ENCODE measurements around the gene TTC22.

Gene TTC22

DNA sequence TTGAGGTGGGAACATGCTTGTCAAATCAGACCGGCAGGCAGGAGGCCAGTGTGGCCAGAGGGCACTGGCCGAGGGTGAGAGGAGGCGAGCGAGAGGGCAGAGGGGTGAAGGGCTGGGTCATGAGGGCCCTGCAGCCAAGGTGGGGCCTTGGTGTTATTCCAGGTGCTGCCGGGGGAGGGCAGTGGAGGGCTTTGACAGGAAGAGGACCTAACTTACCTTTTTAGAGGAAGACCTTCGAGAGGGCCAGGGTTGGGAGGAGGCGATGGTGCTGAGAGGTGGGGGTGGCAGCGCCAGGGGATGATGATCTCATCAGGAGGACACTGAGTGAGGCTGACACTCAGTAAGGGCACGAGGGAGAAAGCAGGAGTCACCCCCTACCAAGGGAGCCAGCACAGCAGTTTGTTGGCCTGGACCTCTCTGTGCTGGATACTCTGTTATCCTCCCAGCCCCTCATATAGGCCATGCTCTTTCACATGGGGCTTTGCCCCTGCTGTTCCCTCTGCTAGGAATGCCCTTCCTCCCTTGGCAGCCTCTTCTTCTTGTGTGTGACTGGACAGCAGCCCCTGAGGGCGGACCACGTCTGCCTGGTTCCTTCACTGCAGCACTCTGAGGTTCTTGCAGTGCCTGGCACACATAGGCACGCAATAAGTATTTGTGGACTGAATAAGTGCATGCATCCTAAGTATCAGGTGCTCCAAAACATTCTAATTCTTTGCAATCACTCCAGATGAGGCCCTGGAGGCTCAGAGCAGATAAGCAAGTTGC is 7.5 kb upstream of the TTC22 start:
- no peak for DNase-seq (ENCODE audit: low spot score)

DNA sequence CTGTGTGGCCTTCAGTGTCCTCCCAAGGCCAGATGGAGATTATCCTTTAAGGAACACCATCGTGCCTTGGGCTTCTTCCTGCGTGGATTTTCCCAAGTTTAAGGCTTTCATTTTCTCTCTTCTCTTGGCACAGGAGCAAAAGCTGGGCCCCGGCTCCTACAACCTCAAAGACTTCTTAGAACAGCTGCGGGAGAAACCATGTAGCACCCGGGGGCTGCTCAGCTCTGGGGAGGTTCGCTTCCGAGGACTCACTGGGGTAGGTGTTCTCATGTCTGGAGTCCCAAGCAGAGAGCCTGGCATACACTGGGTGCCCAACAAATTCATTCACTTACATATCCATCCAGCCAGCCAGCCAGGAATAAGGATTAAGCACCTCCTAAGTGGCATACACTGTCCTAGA is 6.6 kb upstream of the TTC22 start:
- no peak for DNase-seq (ENCODE audit: low spot score)

DNA sequence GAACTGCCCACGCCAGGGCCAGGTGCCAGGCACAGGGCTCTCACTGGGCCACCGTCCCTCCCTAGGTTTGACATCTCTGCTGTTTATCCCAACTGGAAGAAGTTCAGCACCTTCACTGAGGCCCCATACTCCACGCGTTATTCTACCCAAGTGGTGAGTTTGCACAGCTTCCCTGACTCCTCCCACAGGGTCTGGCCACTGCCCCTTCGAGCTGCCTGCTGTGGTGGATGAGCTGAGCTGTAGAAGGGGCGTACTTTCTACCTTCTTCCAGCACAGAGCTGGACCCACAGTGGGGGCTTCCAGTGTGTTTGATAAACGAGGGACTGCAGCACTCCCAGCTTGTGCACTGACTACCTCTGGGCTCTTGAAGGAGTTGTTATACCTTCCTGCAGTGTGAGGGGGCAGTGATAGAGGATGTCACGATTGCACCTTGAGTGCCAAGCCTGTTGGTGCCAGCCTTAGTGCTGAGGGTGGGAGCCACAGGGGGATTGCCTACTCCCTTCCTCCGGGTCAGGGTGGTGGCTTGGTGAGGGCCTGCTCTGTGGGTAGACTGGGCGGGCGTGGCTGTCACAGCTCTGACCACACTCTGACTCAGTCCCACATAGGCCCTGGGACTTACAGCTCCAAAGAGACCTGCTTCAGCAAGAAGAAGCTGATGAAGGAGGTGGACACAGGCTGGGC is 5.9 kb upstream of the TTC22 start:
- no peak for DNase-seq (ENCODE audit: low spot score)

DNA sequence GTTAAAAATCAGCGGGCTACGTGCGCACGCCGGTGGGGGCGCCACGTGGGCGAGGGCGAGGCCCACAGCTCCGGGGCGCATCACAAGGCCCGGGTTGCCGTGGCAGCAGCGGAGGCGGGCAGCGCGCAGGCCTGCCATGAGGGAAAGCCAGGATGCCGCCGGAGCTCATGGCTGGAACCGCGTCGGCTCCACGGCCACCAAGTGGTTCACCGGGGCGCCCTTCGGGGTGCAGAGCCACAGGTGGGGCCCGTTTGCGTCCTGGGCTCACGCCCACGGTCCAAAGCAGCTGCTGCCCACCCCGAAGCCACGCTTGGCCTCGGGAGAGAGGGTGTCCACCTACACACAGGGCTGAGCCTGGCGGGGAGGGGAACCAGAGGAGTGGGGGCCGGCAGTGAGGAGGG is 4.9 kb upstream of the TTC22 start:
- no peak for DNase-seq (ENCODE audit: low spot score)

DNA sequence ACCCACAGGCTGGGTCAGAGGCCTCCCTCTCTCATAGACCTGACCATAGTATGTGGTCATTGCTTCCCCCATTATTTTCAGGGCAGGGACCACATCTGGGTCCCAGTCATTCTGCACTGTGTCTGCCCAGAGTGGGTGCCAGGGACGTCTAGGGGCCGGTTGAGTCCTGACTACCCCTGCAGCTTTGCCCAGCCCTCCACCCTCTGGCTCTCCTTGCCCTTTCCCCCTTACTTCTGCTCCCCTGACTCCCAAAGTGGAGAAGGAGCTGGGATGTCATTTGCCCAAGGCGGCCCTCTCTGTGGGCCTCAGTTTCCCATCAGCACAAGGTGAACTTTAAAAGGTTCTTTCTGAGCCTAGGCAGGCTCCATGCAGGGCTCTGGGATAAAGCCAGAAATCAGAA is 4.3 kb upstream of the TTC22 start:
- DNase-seq (ENCODE audit: low spot score) = no peak

DNA sequence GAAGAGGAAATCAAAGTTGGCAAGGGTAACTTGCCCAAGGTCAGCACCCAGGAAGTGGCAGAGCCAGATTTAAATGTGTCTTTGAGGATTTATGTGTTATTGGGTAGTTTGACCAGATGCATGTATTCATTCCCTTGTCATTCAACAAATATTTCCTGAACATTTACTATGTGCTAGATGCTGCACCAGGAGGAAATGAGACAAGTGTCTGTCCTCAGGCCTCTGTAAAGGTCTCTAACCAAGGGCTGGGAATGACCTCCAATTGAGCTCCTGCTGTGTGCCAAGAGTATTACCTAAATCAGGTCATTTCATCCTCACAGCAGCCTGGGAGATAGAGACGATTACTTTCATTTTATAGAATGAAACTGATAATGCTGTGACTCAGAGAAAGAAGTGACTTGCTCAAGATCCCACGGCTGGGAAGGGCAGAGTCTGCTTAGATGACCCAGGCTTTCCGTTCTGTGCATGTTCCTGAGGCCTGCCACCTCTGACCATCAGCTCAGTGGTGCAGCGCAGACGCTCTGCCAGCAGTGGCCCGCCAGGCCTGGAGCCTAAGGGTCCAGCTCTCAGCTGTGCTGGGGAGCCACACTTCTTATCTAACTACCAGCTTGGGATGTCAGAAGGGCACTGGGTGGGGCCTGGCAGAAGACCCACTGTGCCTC is 3.5 kb upstream of the TTC22 start:
- DNase-seq (ENCODE audit: low spot score) = no peak

DNA sequence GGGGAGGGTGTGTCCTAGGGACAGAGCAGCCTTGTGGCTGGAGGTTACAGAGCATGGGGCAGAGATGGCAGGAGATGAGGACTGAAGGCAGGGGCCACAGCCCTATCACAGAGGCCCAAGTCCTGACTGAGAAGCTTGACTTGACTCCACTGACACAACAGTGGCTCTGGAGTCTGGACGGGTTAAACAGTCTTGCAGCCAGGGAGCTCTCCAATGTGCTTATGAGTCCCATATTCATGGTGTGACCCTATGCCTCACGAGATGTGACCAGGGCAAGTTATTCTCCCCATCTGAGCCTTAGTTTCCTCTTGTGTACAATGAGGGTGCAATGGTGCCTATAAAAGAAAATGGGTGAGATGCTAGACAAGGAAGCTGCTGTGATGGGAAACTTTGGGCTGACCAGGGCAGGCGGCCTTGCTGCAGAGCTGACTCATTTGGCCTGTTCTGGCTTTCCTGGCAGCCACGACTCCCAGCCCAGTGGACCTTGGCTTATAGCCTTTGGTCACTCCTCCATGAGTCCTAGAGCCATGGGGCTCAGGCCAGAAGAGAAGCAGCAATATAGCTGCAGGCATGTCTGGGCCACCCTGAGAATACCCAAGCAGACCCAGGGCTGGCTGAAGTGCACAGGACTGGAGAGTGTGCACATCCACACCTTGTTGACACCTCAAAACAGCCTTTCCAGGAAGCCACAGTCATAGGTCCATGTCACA is 2.8 kb upstream of the TTC22 start:
- DNase-seq (ENCODE audit: low spot score) = no peak

DNA sequence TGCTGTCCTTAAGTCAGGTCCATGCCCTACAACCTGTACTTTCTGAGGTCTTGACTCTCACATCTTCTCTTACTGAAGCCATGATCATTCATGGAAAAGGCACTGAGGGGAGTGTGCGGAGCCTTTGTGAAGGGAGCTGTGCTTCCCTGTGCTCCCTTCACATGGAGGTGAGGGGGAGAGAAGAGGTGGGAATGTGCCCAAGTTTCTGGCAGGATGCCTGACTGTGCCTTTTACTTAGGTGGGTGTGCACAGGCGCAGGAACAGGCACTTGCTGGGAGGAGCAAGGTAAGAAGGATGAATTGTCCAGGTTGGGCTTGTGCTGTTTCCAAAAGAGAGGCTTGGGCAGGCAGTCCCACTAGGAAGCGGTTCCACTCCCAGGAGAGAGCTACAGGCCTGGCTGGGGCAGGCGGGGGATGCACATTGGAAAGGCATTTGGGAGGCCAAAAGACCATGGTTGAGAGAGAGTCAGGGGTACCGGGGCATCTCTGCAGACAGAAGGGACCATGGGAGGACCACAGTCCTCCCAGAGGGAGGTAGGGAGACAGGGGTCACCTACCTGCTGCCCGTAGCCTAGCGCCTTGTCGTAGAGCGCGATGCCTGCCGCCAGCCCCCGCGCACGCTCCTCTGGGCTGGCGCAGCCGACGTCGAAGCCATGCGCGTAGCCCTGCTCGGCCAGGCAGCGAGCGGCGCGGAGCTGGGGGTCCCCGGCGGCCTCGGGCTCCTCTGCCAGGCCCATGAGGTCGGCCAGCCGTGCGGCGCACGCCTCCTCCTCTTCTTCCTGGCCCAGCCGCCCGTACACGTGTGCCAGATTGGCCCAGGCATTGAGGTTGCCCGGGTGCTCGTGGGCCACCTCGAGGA is 853 bp downstream of the TTC22 start:
- no peak for DNase-seq (ENCODE audit: low spot score)

DNA sequence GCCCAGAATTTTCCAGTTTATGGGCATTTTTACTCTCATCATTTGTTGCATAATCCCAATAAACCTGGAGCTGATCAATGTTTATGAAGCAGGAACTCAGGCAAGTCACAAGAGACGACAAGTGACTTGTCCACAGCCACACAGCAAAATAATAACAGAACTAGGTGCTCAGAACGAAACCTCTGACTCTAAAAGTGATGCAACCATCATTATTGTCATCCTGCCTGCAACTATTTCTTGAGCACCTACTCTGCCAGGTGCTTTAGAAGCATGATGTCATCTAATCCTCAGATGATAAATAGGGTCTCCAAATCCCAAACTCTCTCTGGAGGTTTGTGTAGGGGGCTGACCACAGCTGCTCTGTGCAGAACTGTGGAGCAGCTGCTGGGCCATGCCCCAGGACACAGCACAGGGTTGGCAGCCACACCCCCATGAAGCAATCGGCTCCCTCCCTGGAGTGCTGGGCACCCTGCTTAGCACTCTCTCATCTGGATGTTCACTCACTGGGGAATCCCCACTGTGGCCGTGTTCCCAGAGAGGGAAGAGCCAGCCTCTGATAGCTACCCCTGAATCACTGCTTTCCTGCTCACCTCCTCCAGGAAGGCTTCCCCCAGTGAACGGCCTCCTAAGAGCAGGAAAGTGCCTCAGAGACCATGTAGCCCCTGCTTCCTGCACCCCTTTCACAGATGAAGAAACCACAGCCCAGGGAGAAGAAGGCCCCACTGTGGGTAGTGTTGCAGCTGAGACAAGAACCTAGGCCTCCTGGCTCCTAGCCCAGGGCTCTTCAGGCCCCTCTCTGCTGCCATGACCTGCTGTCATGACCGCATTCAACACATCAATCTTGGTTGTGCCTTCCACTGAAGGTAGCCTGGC is 2.1 kb downstream of the TTC22 start:
- DNase-seq (ENCODE audit: low spot score) = no peak

DNA sequence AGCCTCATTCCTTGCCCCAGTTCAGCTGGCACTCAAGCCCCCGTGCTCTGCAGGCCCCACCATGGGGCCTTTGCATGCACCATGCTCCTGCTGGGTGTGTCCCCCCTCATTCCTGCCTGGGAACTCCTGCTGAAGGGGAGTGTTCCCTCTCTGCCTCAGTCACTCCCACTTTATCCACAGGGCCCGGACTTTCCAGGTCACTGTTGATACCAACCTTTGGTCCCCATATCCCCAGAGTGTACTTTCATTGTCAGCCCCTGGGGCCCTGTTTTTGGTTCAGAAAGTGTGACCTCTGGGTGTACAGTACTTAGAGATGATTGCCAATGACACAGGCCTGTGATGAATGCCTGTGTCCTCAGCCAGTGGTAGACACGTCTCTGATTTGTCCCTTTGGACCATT is 2.9 kb downstream of the TTC22 start:
- no peak for DNase-seq (ENCODE audit: low spot score)

DNA sequence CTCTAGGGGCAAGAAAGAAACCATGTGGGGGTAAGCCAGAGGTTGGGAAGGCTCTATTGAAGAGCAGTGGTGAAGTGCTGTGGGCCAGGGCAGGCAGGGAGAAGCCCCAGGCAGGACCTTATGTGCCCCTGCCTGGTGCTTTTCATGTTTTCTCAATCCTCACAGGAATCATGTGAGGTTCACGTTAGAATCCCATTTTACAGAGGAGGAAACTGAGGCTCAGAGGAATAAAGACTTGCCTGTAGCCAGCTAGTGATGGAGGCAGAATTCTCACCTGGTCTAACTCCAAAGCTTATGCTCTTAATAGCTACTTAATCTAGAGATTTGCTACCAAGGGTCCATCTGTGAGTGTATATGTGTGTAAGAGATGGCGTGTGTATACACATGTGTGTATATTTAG is 4.2 kb downstream of the TTC22 start:
- DNase-seq (ENCODE audit: low spot score) = no peak

DNA sequence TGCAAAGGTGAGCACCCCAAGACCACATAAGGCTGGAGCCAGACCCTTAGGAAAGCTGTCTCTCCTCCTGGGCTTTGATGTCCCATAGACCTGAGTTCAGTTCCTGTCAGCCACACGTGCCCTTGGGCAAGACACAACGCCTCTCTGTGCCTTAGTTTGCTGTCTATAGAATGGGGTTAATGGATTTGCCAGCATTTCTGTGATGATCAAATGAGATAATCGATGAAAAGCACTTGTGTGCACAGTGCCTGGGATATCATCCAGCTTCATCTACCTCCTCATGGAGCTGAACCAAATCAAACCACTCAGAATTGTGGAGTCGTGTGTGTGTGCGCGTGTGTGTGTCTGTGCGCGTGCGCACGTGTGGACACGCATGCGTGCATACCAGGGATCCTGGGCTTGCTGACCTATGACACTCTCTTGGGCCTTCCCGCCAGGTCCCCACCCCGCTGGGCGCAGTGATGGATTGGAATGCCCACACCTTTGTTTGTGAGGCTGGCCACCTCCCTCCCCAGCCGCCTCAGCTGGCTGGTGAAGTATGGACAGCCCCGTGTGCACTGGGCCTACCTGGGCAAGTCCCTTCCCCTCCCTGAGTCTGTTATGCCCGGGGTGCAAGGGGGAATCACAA is 5.2 kb downstream of the TTC22 start:
- DNase-seq (ENCODE audit: low spot score) = no peak

DNA sequence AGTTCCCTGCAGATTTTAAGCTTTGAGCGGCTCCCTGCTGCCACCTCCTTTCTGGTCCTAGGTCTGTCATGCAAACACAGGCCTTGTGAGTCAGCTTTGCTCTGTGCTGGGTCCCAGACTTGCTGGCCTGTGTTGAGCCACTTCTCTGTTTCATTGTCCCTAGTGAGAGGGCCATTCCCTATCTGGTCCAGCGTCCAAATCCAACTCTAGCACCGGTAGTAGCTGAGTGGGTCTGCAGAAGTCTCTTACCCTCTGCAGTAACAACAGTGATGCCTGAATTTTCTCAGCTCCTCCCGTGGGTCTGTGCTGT is 5.8 kb downstream of the TTC22 start:
- DNase-seq (ENCODE audit: low spot score) = no peak

DNA sequence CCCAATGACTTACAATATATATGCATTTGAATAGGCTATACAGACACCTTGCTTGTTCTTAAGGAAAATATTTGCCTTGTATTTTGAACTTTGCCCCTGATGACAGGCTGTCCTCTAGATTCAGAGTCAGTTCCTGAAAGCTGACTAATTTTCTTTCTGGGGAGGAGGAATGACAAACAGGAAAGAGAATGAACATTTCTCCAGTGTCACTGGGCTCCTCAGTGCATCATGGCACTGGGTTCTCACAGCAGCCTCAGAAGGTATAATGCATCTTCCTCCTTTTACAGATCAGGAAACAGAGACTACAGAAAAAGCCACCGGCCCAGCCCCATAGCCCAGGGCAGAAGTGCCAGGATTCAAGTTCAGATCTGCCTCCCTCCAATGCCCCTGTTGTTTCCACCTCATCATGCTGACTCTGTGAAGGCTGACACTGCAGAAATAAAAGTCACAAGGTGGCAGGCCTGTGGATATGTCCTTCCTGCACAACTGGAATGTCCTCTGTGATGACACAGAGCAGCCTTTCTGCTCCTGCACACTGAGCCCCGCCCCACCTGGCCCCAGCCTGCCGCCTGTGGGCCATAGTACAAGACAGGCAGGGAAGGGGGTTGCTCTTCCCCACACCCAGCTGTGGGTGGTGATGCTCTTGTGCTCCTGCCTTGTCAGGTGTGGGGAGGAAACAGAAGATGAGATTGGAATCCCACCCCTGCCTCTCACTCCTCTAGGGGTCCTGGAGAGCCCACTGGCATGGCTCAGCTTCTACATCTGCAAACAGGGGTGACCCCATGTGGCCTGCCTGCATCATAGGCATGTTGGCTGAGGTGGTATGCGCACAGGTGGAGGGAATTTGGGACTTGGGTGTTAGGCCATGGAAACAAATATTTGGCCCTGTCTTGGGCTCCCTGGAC is 6.4 kb downstream of the TTC22 start:
- DNase-seq (ENCODE audit: low spot score) = no peak

DNA sequence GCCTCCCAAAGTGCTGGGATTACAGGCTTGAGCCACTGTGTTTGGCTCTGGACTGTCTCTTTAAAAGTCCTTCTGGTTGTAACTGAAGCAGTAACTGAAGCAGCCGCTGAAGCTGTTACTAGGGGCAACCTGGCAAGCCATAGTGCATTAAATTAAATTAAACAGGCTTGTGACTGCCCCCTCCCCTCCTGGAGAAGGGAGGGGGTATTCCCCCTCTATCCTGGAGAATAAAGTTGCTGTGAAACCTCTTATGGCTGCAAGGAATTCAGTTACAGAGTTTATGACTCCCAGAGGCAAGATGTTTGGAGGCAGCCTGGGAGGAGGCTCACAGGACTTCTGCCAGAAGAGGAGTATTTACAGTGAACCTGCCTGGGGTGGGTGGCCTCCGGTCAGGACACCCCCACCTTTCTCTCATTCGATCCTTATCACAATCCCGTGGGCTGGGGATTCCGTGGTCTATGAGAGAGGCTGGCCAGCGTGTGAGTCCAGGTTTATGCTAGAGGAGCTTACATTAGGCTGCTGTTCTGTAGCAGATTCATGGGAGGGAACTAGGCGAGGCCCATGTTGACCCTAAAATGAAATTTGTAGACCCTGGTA is 8.3 kb downstream of the TTC22 start:
- DNase-seq (ENCODE audit: low spot score) = peak; percentile 11

DNA sequence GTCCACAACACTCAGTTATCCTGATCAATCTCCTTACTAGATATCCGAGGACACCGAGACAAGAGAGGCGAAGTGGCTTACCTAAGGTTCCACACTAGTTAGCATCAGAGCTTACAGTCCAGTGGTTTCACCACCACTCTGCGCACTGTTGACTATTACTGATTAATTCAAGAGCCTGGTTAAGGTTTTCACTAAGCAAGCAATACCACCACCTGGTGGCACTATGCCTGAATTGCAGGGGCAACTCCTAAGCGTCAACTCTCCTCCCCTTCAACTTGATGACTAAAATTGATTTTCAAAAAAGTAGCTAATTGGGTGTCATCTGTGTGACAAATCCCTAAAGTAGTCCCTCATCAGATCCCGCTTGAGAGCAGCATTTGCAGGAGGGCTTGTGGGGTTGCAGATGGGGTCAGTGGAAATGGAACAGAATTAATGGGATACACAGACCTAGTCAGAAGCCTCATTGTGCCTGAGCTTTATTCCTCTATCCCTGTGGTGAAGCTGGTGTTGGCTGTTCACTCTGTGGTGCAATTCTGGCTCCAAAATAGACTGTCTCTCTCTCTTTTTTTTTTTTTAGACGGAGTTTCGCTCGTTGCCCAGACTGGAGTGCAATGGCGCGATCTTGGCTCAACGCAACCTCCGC is 9.1 kb downstream of the TTC22 start:
- DNase-seq (ENCODE audit: low spot score) = no peak

DNA sequence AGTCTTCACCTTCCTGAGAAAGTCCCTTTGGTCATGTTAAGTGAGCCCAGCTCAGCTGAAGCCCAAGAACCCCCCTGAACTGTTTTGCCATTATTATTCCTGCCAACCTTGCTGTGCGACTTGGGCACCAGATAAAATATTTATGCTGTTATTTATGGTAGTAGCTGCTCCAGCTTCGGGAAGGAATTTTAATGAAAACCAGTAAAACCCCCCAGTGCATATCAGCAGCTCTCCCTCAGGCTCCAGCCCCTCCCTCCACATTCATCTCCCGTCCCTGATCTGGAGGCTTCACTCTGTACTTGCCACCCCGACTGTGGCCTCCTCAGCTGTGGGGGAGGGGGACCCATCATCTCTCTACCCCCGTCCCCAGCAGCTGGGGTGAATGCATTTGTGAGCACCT is 12.7 kb downstream of the TTC22 start:
- no peak for DNase-seq (ENCODE audit: low spot score)

DNA sequence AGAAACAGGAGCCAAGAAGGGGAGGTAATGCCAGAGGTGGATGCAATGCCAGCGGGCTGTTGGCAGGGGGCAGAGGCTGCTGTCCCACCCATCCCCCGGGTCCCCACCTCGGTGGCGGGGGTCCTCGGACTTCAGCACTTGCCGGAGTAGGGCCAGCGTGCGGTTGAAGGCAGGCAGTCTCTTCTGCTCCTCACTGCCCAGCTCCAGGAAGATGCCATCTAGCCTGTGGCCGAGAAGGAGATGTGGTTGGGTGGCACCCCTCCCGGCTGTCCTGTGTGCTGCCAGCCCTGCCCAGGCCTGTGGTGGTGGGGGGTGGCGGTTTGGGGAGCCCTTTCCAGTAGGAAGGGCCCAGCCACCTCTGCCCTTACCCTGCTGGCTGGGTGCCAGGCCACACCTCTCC is 13.5 kb downstream of the TTC22 start:
- DNase-seq (ENCODE audit: low spot score) = no peak

DNA sequence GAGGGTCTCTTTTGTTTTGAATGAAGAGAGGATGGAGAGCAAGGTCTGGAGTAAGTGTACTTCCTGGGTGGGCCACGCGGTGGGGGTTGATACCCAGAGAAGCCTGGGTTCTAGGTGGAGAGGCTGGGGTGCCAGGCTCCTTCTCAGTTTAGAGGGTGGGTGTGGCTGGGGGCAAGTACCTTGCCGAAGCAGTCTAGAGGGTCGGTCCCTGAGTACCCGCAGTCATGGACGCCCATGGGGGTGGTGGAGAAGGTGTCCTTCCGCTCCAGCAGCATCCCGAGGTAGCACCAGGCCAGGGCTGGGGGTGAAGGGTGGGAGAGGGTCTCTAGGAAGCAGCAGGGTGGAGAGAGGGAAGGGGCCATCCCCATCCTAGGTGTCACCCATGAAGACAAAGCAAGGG is 14.3 kb downstream of the TTC22 start:
- no peak for DNase-seq (ENCODE audit: low spot score)

Measured in globus pallidus (tissue), 1 donor.